VCaP (cell line): ENCODE data around the gene CORT.
"Not testable (repeated sequence)": the region's sequence is repeated elsewhere in the genome, so short reads cannot be mapped to it uniquely, and the experiment has no call there.

Experiments used
- H3K27ac ChIP-seq: fragments of 450-650 bp; 2 replicates; pipeline ENCODE4 v1.5.1; 2017
- CTCF ChIP-seq: fragments of 450-650 bp; conservative IDR thresholded peaks from 2 replicates; pipeline ENCODE4 v1.5.1; 2017; ENCODE audit warnings: mild to moderate bottlenecking, moderate library complexity

Gene CORT

GRCh38 chr1:10449751-10450150, at the start of gene CORT:
TSS of gene CORT (plus strand) at chr1:10450031. CDS start at chr1:10450224, 193 bp downstream.
- H3K27ac ChIP-seq, result no peak within 1 kb of the TSS
- TF ChIP-seq CTCF, result no peak

GRCh38 chr1:10401281-10401680, 48.5 kb upstream of the CORT start:
- no peak for TF ChIP-seq CTCF
- no peak overlapping the region for H3K27ac ChIP-seq

GRCh38 chr1:10402729-10403274, 47.0 kb upstream of the CORT start:
- no peak overlapping the region for H3K27ac ChIP-seq
- TF ChIP-seq CTCF, result no peak

- no peak for TF ChIP-seq CTCF
- no peak overlapping the region for H3K27ac ChIP-seq
Observed at GRCh38 chr1:10407201-10407600, 42.6 kb upstream of the CORT start.

GRCh38 chr1:10415211-10415930, 34.5 kb upstream of the CORT start:
- TF ChIP-seq CTCF, result no peak

GRCh38 chr1:10415967-10416366, 33.9 kb upstream of the CORT start:
- not testable (repeated sequence) for H3K27ac ChIP-seq

More at GRCh38 chr1:10415211-10415930, 34.5 kb upstream of the CORT start:
- H3K27ac ChIP-seq, result no peak overlapping the region

GRCh38 chr1:10418741-10419140, 31.1 kb upstream of the CORT start:
- H3K27ac ChIP-seq, result not testable (repeated sequence)

- no peak overlapping the region for H3K27ac ChIP-seq
- TF ChIP-seq CTCF, result no peak
Observed at GRCh38 chr1:10419351-10419750, 30.5 kb upstream of the CORT start.
